Breast epithelium (tissue), 3 donors: ENCODE measurements around the gene ZNF622.

Source experiments
- POLR2A ChIP-seq: fragments of 450-650 bp; IDR thresholded peaks from one replicate; pipeline ENCODE4 v1.6.1; 2016; ENCODE audit warnings: antibody characterized with exemption, mild to moderate bottlenecking, moderate library complexity
- POLR2AphosphoS5 ChIP-seq, 3 donors: sonication (generic); formaldehyde crosslinking; IDR thresholded peaks; one replicate each; pipeline ENCODE4 v1.6.1; 2017; ENCODE audit warnings: antibody characterized with exemption in 3 of 3
- TF ChIP-seq, protein P1 (sequence below), 3 donors: fragments of 450-650 bp; IDR thresholded peaks; one replicate each; pipeline ENCODE4 v1.5.1; 2016 to 2017; ENCODE audit warnings: antibody characterized with exemption in 3 of 3, mild to moderate bottlenecking in 3 of 3, moderate library complexity in 3 of 3

DNA sequence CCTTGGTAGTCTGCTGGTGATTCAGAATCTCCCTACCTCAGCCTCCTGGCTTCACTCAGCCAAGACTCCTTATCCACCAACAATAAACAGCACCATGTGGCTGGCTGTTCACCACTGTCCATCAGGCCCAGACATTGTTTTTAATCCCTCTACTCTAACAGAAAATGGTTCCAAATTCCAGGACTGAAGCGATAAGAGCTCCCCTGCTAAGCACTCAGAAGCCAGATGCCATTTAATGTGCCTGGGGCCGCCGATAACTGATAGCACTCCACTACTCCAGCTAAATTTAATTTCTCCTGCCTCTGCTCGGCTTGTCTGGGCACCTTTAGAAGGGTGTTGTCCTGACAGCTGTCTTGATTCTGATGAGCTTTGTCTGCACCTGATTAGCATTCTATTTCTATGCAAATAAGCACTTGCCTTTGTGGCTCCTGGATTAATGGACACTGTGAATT is 47.1 kb downstream of the ZNF622 start:
- TF ChIP-seq, protein P1, sequence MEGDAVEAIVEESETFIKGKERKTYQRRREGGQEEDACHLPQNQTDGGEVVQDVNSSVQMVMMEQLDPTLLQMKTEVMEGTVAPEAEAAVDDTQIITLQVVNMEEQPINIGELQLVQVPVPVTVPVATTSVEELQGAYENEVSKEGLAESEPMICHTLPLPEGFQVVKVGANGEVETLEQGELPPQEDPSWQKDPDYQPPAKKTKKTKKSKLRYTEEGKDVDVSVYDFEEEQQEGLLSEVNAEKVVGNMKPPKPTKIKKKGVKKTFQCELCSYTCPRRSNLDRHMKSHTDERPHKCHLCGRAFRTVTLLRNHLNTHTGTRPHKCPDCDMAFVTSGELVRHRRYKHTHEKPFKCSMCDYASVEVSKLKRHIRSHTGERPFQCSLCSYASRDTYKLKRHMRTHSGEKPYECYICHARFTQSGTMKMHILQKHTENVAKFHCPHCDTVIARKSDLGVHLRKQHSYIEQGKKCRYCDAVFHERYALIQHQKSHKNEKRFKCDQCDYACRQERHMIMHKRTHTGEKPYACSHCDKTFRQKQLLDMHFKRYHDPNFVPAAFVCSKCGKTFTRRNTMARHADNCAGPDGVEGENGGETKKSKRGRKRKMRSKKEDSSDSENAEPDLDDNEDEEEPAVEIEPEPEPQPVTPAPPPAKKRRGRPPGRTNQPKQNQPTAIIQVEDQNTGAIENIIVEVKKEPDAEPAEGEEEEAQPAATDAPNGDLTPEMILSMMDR (IDR thresholded peaks at IDR 0.05): no peak
- no peak for TF ChIP-seq POLR2A
- TF ChIP-seq POLR2AphosphoS5 (IDR thresholded peaks at IDR 0.05): no peak
